Activated naive CD4-positive, alpha-beta T cell treated with anti-CD3 and anti-CD28 coated beads, Interleukin-2, amount 50 U/mL, for 24 hours (primary cell): Measurements from ENCODE around the gene CDH22.

Experiments used
- H3K27ac Mint-ChIP-seq: one replicate; pipeline ENCODE4 v1.8.0; 2021; ENCODE audit warnings: mild to moderate bottlenecking, mixed read lengths
- H3K27me3 Mint-ChIP-seq: one replicate; pipeline ENCODE4 v1.8.0; 2021; ENCODE audit warnings: mixed read lengths
- H3K36me3 Mint-ChIP-seq: one replicate; pipeline ENCODE4 v1.8.0; 2021; ENCODE audit warnings: mixed read lengths
- H3K4me1 Mint-ChIP-seq: one replicate; pipeline ENCODE4 v1.8.0; 2021; ENCODE audit warnings: mixed read lengths
- H3K4me3 Mint-ChIP-seq: one replicate; pipeline ENCODE4 v1.8.0; 2021; ENCODE audit warnings: mild to moderate bottlenecking, mixed read lengths
- H3K9me3 Mint-ChIP-seq: one replicate; pipeline ENCODE4 v1.8.0; 2021; ENCODE audit warnings: mixed read lengths

CDH22 gene

GRCh38 chr20:46276531-46276930 is 31.8 kb downstream of the CDH22 start:
- Mint-ChIP-seq H3K9me3 (peaks cover 7% of the 10 kb centered on the region), H3K27ac (no peak overlapping the region), H3K4me1 (no peaks in the 10 kb centered on the region), H3K27me3 (peaks cover 54% of the 10 kb centered on the region), H3K4me3 (no peak overlapping the region), H3K36me3 (peaks cover 3% of the 10 kb centered on the region)

GRCh38 chr20:46275091-46275490 is 33.2 kb downstream of the CDH22 start:
- H3K9me3 Mint-ChIP-seq: peaks cover 7% of the 10 kb centered on the region
- no peak overlapping the region for H3K27ac Mint-ChIP-seq
- H3K36me3 Mint-ChIP-seq: peaks cover 3% of the 10 kb centered on the region
- H3K4me3 Mint-ChIP-seq: no peak overlapping the region
- H3K27me3 Mint-ChIP-seq: peaks cover 55% of the 10 kb centered on the region
- H3K4me1 Mint-ChIP-seq: no peaks in the 10 kb centered on the region

GRCh38 chr20:46273717-46274116 is 34.6 kb downstream of the CDH22 start:
- H3K4me1 Mint-ChIP-seq: no peaks in the 10 kb centered on the region
- H3K4me3 Mint-ChIP-seq: no peak overlapping the region
- H3K27me3 Mint-ChIP-seq: peaks cover 60% of the 10 kb centered on the region
- peaks cover 7% of the 10 kb centered on the region for H3K9me3 Mint-ChIP-seq
- H3K36me3 Mint-ChIP-seq: peaks cover 3% of the 10 kb centered on the region
- H3K27ac Mint-ChIP-seq: no peak overlapping the region

DNA sequence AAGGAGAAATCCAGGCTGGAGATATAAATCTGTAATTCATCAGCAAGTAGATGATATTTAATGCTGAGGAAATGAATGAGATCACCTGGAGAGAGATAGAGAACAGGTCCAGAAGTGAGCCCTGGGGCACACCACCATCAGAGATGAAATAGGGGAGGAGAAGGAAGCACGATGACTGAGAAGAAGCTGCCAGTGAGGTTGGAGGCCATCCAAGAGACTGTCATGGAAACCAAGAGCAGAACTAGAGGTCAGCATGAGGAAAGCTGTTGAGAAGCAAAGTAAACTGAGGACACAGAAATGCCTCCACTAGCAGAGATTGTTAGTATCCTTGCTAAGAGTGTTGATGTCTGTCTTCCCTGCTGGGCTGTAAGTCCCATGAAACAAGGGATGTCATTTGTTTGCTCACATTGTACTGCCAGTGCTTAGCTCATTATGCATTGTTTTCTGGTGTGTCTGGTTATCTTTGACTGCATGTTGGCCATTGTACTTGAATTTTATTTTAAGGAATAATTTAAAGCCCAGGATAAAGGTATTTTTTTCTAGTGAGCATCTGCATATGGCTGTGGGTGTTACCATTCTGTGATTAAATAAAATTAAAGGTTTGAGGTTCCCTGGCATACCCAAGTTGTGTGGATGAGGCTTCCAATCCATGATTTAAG is 35.8 kb downstream of the CDH22 start:
- Mint-ChIP-seq H3K4me3 (no peak overlapping the region), H3K27me3 (peaks cover 56% of the 10 kb centered on the region), H3K27ac (no peak overlapping the region), H3K9me3 (peaks cover 7% of the 10 kb centered on the region), H3K4me1 (no peaks in the 10 kb centered on the region), H3K36me3 (peaks cover 3% of the 10 kb centered on the region)

DNA sequence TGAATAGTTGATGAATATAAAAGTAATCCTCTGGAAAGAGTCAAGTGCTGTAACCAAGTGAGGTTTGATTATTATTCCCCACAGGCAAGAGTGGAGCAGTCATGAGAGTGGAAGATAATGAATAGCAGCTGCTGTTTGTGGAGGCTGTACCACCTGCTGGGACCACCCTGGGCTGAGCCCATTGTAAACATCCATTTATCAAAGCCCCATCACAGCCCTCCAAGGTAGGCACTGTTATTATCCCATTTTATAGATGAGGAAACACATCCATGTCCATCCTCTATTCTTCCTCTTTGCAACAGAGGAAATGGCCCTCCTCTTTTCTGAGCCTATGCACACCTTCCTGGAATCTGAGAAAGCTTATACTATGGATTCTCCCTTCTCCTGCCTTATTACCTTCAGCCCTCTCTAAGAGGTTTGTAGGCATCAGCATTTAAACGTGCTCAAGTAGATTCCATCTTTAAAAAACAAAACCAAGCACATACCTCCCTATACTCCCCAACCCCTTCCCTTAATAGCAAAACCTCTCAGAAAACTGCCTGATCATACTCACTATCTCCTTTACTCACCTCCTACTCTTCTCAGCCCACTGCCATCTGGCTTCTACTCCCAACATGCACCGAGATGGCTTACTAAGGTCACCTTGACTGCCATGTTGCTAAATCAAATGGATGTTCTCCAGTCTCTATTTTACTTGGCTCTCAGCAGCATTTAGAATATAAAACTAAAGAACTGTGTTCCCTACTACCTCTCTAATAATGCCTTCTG is 37.1 kb downstream of the CDH22 start:
- Mint-ChIP-seq H3K4me1 (no peaks in the 10 kb centered on the region), H3K36me3 (peaks cover 3% of the 10 kb centered on the region), H3K4me3 (no peak overlapping the region), H3K9me3 (peaks cover 7% of the 10 kb centered on the region), H3K27me3 (peaks cover 51% of the 10 kb centered on the region), H3K27ac (no peak overlapping the region)

- no peak overlapping the region for H3K27ac Mint-ChIP-seq
- peaks cover 7% of the 10 kb centered on the region for H3K9me3 Mint-ChIP-seq
- H3K4me1 Mint-ChIP-seq: no peaks in the 10 kb centered on the region
- no peaks in the 10 kb centered on the region for H3K36me3 Mint-ChIP-seq
- H3K4me3 Mint-ChIP-seq: no peak overlapping the region
- H3K27me3 Mint-ChIP-seq: peaks cover 47% of the 10 kb centered on the region
Observed at GRCh38 chr20:46269372-46269771, 38.9 kb downstream of the CDH22 start.

DNA sequence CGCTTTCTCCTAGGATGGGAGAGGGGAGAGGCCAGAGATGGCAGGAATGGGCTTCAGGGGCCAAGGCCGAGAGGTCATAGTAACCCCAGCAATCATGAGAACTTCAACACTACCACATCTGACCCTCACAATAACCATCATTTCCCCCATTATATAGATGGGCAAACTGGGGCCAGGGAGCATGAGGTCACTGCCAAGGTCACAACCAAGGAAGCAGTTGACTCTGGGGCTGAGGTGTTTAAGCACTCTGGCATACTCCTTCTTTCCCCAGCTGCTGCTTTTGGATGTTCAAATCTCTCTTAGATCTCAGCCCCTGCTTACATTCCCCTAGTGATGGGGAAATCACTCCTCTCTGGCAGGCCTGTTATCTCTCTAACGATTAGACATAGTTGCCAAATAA is 39.6 kb downstream of the CDH22 start:
- Mint-ChIP-seq H3K27ac (no peak overlapping the region), H3K4me3 (no peak overlapping the region), H3K9me3 (peaks cover 7% of the 10 kb centered on the region), H3K4me1 (no peaks in the 10 kb centered on the region), H3K27me3 (peaks cover 46% of the 10 kb centered on the region), H3K36me3 (no peaks in the 10 kb centered on the region)

DNA sequence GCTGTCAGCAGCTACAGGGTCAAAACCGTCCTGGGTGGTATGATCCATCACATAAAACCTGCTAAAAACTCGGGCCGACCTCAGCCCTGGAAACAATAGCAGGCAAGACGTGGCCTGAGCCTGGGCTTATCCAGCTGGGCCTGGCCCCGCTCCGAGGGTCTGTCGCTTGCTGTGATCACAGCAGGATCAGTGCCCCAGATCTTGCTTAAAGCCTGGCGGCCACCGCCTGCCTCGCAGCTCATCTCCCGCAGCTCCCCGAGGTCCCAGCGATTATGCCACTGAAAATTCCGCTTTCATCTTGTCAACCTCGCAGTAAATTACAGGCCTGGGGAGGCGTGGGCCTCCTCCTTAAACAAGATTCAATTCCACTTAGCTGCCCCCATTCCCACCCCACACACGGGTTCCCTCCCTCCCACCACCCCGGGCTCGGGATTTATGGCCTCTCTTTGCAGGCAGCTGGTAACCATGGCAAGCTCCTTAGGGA is 40.1 kb downstream of the CDH22 start:
- Mint-ChIP-seq H3K4me3 (no peak overlapping the region), H3K4me1 (no peaks in the 10 kb centered on the region), H3K36me3 (no peaks in the 10 kb centered on the region), H3K9me3 (peaks cover 7% of the 10 kb centered on the region), H3K27ac (no peak overlapping the region), H3K27me3 (peaks cover 46% of the 10 kb centered on the region)

DNA sequence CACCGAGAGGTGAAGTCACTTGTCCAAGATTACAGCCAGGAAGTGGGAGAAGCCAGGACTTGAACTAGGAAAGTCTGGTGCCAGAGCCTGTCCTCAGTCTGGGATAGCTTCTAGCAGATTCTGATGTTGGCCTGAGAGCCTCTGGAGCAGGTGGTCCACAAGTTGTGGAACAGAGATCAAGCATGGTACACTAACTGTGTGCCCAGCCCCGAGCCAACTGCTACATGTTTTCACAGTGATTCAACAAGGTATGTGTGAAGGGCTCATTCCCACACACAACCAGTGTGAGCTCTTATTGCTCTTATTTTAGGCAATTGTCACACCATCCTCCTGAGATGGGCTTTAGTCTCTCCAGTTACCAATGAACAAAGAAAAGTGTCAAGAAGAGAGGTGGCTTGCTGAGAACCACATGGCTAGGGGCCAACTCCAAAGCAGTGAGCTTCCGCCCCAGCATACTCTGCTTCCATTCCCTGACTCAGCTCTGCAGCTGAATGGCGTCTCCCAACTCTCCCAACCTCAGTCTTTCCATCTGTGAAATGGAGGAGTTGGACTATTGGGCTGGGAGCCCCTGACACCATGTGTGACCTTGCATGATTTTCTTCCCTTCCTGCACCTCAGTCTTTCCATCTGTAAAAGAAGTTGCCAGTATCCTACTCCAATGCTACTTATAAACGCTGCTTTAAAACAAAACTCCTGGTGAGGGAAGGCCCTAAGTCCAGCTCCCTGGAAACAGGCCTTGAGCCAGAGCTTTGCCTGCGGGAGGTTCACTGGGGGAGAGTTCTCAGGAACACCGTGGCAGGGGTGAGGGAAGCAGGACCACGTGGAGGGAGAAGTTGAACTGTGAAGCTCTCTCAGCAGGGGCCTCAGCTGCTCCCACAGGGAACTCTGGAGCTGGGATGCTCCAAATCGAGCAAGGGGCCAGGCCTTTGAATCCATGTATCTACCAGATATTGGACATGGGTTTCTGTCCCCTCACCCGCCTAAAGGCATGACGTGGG is 40.9 kb downstream of the CDH22 start:
- Mint-ChIP-seq H3K9me3 (peaks cover 7% of the 10 kb centered on the region), H3K36me3 (no peaks in the 10 kb centered on the region), H3K4me1 (no peaks in the 10 kb centered on the region), H3K27ac (no peak overlapping the region), H3K27me3 (peaks cover 46% of the 10 kb centered on the region), H3K4me3 (no peak overlapping the region)

DNA sequence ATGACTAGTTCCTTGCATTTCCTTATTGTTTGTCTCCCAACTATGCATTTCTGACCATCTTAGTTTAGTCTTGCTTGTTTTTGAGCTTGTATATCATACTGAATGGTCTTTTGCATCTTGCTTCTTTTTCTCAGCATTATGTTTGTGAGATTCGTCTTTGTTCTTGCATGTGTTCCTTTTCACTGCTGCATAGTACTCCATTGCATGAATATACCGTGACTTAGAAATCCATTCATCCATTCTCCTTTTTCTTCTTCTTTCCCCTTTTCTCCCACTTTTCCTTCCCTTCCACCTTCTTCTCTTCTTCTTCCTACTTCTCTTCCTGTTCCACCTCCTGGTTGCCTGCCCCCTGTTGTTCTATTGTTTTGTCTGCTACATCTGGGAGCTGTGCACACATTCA is 42.8 kb downstream of the CDH22 start:
- no peaks in the 10 kb centered on the region for H3K36me3 Mint-ChIP-seq
- no peaks in the 10 kb centered on the region for H3K9me3 Mint-ChIP-seq
- no peak overlapping the region for H3K27ac Mint-ChIP-seq
- peaks cover 33% of the 10 kb centered on the region for H3K27me3 Mint-ChIP-seq
- no peak overlapping the region for H3K4me3 Mint-ChIP-seq
- no peaks in the 10 kb centered on the region for H3K4me1 Mint-ChIP-seq

DNA sequence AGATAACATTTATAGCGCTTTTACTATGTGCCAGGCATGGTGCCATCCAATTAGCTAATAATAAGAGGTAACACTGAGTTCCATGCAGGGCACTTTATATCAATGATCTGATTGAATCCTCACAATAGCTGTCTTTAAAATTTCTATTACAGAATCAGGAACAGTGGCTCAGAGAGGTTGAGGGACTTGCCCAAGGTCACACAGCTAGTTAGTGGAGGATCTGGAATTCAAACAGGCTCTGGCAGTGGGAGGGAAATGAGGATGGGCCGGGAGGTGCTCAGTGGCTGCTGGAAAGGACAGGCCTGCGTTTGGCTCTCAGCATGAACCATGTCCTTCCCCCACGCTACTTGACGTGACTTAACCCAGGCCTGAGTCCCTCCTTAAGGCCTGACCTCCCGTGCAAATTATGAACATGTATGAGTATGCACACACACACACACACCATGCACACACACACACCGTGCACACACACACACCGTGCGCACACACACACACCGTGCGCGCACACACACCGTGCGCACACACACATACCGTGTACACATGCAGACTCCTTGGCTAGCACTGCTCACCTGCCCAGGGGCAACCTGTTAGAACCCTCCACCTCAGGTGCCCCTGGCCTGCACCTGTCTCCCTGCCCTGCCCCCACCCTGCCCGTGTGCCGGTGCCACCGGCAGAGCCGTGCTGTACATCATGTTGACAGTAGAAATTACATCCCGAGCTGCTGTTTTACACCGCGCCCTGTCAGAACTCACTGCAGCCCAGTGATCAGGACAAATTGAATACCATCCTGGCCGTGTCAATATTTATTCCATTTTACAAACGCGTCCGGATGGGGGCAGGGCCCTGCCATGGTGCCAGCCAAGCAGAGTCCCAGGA is 43.7 kb downstream of the CDH22 start:
- Mint-ChIP-seq H3K4me3 (no peak overlapping the region), H3K27ac (no peak overlapping the region), H3K36me3 (no peaks in the 10 kb centered on the region), H3K4me1 (no peaks in the 10 kb centered on the region), H3K27me3 (peaks cover 27% of the 10 kb centered on the region), H3K9me3 (no peaks in the 10 kb centered on the region)

- no peaks in the 10 kb centered on the region for H3K4me1 Mint-ChIP-seq
- H3K27ac Mint-ChIP-seq: no peak overlapping the region
- H3K4me3 Mint-ChIP-seq: no peak overlapping the region
- H3K9me3 Mint-ChIP-seq: no peaks in the 10 kb centered on the region
- H3K27me3 Mint-ChIP-seq: peaks cover 21% of the 10 kb centered on the region
- no peaks in the 10 kb centered on the region for H3K36me3 Mint-ChIP-seq
Observed at GRCh38 chr20:46261456-46262253, 46.6 kb downstream of the CDH22 start.

DNA sequence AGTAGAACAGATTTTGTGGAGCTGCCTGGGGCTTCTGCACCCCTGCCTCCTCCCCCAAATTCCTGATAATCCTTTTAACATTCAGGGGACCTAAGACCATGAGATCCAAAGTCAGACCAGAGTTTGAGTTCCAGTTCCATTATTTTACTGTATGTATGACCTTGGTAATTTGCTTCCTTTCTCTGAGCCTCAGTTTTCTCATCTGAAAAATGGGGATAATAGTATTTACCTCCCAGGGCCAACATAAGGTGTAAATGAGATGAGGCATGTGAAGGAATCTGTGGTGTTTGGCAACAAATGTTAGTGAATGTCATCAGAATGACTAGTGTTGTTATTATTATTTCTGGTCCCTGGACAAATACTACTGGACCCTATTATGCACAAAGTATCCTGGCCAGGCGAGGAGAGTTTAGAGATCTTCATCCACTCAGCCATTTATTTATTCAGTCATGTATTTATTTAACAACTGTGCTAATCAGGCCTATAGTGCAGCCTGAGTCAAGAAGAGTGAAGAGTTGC is 47.3 kb downstream of the CDH22 start:
- Mint-ChIP-seq H3K9me3 (no peaks in the 10 kb centered on the region), H3K4me3 (no peak overlapping the region), H3K27ac (no peak overlapping the region), H3K27me3 (peaks cover 18% of the 10 kb centered on the region), H3K36me3 (no peaks in the 10 kb centered on the region), H3K4me1 (no peaks in the 10 kb centered on the region)

DNA sequence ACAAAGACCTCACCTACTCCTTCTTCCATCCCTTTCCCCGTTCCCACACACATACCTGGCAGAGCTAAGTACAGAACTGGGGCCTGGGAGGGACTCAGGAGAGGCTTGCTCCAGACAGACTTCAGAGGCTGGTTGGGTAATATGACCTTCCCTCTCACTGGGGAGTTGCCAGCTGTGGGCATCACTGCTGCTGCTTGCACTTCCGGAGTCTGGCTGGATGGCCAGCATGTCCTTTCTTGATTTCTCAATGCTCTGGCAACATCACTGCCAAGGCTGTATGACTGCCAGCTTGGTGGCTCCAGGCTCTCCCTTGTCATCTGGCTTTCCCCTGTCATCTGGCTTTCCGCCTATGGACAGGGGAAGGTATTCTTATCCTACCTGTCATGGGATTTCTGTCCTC is 47.8 kb downstream of the CDH22 start:
- no peak overlapping the region for H3K27ac Mint-ChIP-seq

More for the DNA sequence above, 47.8 kb downstream of the CDH22 start:
- H3K4me3 Mint-ChIP-seq: no peak overlapping the region
- H3K9me3 Mint-ChIP-seq: no peaks in the 10 kb centered on the region
- no peaks in the 10 kb centered on the region for H3K4me1 Mint-ChIP-seq
- no peaks in the 10 kb centered on the region for H3K36me3 Mint-ChIP-seq
- peaks cover 12% of the 10 kb centered on the region for H3K27me3 Mint-ChIP-seq
